ENCODE measurements around the gene SLX9. TPM values are rescaled to one million over a fixed set of nuclear protein-coding genes. Genes with fewer than 3 reads are reported as not detected.

The SLX9 gene
- total and polyA plus RNA-seq, 12 donors, result 11.1 to 45.3 (median 23.7) TPM

DNA sequence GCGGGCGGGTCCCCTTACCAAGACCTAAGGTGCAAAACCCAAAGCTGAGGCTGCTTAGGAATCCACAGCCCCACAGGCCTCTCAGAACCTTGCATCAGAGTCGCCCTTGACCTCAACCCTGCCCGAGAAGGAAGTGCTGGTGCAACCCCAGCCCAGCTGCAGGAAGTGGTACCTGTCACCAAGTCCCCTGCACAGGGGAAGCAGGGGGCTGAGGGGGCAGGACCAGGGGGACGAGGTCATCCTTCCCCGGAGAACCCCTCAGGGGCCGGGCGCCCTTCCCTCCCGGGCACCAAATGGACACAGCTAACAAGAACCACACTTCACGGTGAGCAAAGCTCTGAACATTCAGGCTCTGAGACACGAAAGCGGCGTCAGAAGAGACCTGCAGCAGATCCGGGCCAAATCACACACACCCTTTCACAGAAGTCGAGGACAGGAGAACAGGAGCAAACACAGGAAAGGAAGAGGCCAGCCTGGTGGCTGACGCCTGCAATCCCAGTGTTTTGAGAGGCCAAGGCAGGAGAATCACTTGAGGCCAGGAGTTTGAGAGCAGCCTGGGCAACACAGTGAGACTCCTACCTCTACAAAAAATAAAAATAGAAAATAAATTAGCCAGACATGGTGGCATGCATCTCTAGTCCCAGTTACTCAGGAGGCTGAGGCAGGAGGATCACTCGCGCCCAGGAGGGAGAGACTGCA is 25.5 kb upstream of the SLX9 start:
- Histone ChIP-seq H3K4me3 (no peak overlapping the region), H3K27me3 (peaks cover 9% of the 10 kb centered on the region), H3K27ac (no peak overlapping the region), H3K36me3 (replicated peaks in 1 of 2) (no peaks in the 10 kb centered on the region), H3K4me1 (replicated peaks in 1 of 2) (peaks cover 7 to 29% of the 10 kb centered on the region in 2 donors), H3K9me3 (replicated peaks in 1 of 3) (no peaks in the 10 kb centered on the region)
- WGBS, 4 donors, result 65 to 75% (median 71%) methylated on average over 9 to 18 of the region's 18 CpGs
- peak in 2 of 7 donors; percentile 21 to 43 for DNase-seq
- no peak for TF ChIP-seq POLR2A (IDR thresholded peaks at IDR 0.05)
- TF ChIP-seq, protein P1, sequence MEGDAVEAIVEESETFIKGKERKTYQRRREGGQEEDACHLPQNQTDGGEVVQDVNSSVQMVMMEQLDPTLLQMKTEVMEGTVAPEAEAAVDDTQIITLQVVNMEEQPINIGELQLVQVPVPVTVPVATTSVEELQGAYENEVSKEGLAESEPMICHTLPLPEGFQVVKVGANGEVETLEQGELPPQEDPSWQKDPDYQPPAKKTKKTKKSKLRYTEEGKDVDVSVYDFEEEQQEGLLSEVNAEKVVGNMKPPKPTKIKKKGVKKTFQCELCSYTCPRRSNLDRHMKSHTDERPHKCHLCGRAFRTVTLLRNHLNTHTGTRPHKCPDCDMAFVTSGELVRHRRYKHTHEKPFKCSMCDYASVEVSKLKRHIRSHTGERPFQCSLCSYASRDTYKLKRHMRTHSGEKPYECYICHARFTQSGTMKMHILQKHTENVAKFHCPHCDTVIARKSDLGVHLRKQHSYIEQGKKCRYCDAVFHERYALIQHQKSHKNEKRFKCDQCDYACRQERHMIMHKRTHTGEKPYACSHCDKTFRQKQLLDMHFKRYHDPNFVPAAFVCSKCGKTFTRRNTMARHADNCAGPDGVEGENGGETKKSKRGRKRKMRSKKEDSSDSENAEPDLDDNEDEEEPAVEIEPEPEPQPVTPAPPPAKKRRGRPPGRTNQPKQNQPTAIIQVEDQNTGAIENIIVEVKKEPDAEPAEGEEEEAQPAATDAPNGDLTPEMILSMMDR (IDR thresholded peaks at IDR 0.05), result no peak
- intact Hi-C loops (cut with DNase I), result no loop called here

DNA sequence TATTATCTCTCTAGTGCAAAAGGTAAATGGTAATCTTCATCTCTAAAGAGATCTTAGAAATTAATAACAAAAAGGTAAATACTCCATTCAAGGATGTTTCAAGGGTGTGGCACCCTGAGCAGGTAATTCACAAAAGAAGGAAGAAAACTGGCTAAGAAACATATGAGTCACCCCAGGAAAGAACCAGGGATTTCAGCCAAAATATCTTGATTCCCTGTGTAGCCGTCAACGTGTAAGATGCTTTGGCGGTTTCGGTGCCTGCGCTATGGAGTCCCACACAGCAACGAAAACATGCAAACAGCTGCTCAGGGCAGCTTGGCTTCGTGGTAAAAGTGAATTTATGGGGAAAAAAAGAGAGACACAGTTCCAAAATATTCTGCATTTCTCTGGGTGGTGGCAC is 22.9 kb upstream of the SLX9 start:
- Histone ChIP-seq H3K27ac (no peak overlapping the region), H3K36me3 (replicated peaks in 1 of 2) (no peaks in the 10 kb centered on the region), H3K4me3 (no peak overlapping the region), H3K9me3 (replicated peaks in 1 of 3) (no peaks in the 10 kb centered on the region), H3K4me1 (replicated peaks in 1 of 2) (peaks cover 0 to 13% of the 10 kb centered on the region in 2 donors), H3K27me3 (peaks cover 19% of the 10 kb centered on the region)
- DNase-seq, result no peak
- TF ChIP-seq, protein P1 (IDR thresholded peaks at IDR 0.05), result no peak
- no peak for TF ChIP-seq POLR2A (IDR thresholded peaks at IDR 0.05)
- WGBS, 4 donors, result 66 to 78% (median 66%) methylated on average over 7 of the region's 7 CpGs
- intact Hi-C loops (cut with DNase I), result no loop called here

DNA sequence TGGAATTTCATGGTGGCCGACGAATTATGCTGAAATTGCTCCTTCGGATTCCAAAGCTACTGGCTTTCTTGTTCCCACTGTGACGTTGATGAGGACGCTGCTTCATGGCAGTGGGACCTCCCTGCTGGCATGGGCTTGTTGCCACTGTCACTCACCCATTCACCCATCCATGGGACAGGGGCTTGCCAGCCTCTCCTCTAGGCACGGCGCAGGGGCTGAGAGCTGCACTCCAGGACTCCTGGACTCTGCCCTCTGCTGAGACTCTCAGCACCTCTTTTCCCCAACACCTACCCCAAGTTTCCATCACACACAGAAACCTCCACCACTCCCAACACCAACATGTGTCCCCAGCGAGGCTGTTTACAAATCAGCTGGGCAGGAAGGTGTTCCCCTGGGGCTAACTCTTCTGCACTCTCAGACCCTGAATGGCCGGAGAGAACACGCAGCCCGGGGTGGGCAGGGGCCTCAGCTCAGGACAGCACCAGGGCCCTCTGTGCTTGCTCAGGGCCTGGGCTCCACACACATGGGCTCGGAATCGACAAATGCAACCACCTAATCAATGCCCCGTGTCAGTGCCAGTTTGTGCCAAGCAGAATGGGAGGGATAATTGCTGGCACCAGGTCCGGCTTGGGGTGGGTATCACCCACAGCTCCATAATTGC is 22.3 kb upstream of the SLX9 start:
- Histone ChIP-seq H3K4me1 (replicated peaks in 1 of 2) (peaks cover 0 to 10% of the 10 kb centered on the region in 2 donors), H3K4me3 (no peak overlapping the region), H3K27me3 (peaks cover 19% of the 10 kb centered on the region), H3K36me3 (replicated peaks in 1 of 2) (no peaks in the 10 kb centered on the region), H3K9me3 (replicated peaks in 1 of 3) (no peaks in the 10 kb centered on the region), H3K27ac (no peak overlapping the region)
- intact Hi-C loops (cut with DNase I), result no loop called here
- no peak for DNase-seq
- TF ChIP-seq POLR2A (IDR thresholded peaks at IDR 0.05), result no peak
- TF ChIP-seq, protein P1 (IDR thresholded peaks at IDR 0.05), result no peak
- WGBS, 4 donors, result 65 to 84% (median 80%) methylated on average over 10 to 15 of the region's 15 CpGs

DNA sequence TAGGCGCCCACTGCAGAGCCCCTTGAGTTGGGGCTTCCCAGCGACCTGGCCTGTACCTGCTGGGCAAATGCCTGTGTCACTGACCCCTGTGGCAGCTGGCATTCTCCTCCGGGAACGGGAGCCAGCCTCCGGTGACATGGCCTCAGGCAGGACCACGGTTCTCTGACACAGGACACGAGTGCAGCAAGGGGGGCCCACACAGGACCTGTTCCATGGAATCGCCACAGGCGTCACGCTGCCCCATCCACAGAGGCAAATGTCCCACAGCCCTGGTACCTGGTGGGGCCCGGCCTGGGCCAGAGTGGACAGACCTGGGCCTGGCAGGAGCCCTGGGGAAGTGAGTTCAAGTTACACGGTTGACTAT is 21.7 kb upstream of the SLX9 start:
- Histone ChIP-seq H3K9me3 (replicated peaks in 1 of 3) (no peaks in the 10 kb centered on the region), H3K4me3 (no peak overlapping the region), H3K27me3 (peaks cover 19% of the 10 kb centered on the region), H3K27ac (no peak overlapping the region), H3K36me3 (replicated peaks in 1 of 2) (no peaks in the 10 kb centered on the region), H3K4me1 (replicated peaks in 1 of 2) (peaks cover 0 to 10% of the 10 kb centered on the region in 2 donors)
- no peak for DNase-seq
- 50 to 72% (median 69%) methylated on average over 2 to 12 of the region's 12 CpGs for whole genome bisulfite sequencing, 4 donors
- no peak for TF ChIP-seq POLR2A (IDR thresholded peaks at IDR 0.05)
- TF ChIP-seq, protein P1 (IDR thresholded peaks at IDR 0.05), result no peak
- intact Hi-C loops (cut with DNase I), result no loop called here
